Activated naive CD4-positive, alpha-beta T cell (primary cell): Measurements from ENCODE around the gene RCHY1.
"Not testable (repeated sequence)": the region's sequence is repeated elsewhere in the genome, so short reads cannot be mapped to it uniquely, and the experiment has no call there.

ENCODE experiments used
- DNase-seq, 4 experiments: peaks; one replicate each; lab custom pipeline; 2025; lab: John Stamatoyannopoulos, UW

The RCHY1 gene

DNA sequence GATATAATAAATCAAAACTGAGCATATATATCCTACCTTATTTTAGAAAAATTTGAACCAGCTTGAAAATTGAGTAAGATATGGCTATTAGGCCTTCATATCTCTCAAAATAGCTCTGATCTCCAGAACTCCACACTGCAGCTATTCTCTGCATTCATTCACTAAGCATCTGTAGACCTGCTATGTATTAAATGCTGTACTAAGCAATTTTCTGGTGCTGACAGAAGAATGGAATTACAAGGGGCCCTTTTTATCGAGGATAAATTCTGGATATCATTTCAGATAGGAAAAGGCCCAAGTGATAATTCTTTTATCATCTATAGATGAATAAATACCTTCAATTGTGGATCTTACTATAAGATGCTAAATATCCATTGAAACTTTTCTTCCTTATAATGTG lies 1.9 kb upstream of the RCHY1 start:
- DNase-seq, result no peak

DNA sequence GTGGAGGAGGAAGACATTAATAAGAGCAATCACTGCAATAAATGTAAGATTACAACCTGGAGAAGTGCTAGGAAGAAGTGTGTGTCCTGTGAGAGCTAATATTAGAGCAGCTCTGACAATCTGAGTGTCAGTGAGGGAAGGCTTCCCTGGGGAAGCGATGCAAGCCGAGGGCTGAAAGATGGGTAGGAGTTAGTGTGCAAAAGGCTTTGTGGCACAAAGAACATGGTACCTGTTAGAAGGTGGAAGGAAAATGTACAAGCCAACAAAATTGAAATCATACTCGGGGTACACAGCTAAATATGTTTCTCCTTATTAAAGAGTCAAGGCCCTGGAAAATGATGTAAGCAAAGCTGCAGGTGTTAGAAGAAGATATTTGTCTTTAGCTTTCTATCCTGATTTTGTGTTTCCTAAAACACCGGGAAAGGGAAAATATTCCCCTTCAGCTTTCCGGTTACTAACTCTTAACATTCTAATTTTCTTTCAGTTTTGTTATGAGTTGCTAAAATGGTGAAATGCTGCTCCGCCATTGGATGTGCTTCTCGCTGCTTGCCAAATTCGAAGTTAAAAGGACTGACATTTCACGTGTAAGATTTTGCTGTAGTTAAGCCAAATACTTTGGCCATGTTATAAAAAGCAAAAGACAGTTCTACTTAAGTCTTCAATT lies 878 bp upstream of the RCHY1 start:
- no peak for DNase-seq

DNA sequence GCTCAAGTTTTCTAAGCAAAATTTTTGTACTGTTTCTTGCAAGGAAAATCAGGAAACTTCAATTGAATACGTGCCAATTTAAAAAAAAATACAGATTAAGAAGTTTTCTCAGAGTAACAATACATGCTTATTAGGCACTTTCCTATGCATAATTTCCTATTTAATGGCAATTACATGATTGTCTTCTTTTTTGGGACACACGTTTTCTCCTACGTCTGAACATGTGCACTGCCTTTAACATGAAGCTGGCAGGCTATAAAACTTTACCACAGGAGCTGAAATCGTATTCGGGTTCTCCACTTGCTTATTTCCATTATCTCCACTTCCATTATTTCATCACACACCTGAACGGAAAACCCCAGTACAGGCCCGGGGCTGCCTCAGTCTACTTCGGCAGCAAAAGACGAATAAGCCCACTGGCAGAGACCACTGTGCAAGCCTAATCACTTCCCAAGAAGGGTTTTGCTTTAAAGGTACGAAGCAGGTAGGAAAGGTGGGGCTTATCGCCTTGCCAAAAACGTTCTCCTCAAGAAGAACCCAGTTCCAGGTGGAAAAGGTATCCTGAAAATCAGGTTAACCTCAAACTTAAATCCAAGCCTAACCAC lies 575 bp downstream of the RCHY1 start:
- no peak for DNase-seq

DNA sequence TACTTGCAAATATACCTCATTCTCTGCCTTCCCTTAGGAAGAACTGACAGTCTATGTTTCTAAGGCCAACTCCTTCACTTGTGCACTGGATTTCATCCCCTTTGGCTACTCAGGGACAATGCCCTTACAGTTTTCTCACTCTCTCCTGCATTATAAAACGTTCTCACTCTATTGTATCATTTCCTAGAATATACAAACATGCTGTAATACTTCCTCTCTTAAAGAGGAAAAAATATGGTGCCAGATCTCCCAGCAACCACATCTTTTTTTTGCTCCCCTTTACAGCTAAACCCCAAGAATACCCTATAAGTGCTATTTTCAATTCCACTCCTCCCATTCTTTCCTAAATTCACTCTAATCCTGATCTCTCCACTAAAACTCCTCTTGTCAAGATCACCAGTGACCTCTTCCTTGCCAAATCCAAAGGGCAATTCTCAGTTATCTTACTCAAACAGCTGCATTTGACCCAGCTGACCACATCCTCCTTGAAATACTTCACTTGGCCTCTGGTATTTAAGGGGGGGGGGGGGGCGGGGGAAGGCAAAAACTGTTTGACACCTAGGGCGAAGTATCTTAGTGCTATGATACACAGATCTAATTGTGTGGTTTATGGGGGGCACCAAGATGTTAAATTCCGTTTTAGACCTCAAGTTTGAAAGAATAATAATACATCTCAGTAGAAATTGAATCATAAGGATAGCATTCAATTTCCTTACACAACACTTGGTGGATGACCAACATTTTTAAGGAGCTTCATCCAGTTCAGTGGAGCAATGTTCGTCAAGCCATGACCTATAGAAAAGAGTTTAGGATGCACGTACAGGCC lies 1.6 kb downstream of the RCHY1 start:
- DNase-seq, result no peak

DNA sequence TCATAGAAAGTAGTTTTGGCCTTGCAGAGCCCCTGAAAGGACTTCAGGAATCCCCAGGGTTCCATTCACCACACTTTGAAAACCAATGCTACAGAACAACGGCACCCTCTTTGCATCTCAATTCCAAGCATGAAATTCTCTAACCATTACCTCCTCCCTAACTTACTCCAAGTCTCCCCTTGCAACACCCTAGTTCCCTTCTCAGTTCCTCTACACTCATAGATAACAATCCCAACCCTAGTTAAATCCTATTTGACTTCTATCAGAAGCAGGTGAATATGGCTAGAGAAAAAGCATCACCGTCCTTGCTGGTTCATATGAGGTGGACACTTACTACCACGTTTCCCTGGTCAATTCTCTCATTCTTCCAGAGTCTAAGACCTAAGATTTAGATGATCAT lies 2.4 kb downstream of the RCHY1 start:
- no peak for DNase-seq

DNA sequence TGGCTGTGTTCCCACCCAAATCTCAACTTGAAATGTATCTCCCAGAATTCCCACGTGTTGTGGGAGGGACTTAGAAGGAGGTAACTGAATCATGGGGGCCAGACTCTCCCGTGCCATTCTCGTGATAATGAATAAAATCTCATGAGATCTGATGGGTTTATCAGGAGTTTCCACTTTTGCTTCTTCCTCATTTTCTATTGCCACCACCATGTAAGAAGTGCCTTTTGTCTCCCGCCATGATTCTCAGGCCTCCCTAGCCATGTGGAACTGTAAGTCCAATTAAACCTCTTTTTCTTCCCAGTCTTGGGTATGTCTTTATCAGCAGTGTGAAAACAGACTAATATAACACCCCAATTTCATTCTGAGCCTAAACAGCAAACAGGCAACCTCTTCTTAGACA lies 4.6 kb downstream of the RCHY1 start:
- not testable (repeated sequence) for DNase-seq

DNA sequence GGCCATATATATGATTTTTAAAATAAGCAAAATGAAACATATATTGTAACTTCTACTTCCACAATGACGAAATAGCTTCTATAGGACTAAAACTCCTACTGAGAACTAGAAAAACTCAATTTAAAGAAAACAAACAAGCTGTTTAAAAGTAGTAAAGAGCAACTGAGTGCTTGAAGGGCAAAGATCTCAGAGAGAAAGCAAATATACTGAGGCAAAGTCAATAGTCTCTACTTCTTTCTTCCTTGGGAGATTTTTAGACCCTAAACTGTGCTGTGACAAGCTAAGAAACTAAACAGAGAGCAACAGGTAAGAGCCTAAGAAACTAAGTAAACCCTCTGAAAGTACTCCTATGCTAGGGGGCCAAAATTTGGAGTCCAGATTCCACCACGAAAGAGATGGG lies 8.6 kb downstream of the RCHY1 start:
- no peak for DNase-seq

DNA sequence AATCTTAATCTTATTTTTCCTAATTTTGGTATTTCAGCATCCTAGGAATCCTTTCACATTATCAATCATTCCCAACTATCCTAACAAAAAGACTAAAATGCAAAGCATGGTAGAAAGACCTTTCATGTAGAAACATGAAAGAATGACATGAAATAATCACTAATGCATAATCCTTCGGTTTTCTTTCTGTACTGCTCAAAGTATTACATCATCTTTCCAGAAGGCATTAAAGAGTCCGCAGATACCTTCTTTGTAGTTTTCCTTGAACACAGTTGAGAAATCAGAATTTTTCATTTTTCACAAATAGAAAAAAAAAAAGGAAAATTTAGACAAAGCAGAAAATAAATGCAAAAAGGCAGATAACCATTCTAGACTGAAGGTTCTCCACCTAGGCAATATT lies 11.5 kb downstream of the RCHY1 start:
- no peak for DNase-seq

DNA sequence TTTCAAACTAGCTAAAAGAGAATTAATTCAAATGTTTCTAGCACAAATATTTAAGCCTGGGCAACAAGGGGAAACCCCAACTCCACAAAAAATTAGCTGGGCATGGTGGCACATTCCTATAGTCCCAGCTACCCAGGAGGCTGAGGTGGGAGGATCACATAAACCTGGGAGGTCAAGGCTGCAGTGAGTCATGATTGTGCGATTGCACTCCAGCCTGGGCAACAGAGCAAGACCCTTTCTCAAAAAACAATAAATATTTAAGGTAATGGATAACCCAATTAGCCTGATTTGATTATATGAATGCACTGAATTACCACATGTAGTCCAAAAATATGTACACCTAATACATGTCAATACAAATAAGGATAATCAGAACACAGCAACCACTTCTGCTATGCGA lies 14.3 kb downstream of the RCHY1 start:
- no peak for DNase-seq

DNA sequence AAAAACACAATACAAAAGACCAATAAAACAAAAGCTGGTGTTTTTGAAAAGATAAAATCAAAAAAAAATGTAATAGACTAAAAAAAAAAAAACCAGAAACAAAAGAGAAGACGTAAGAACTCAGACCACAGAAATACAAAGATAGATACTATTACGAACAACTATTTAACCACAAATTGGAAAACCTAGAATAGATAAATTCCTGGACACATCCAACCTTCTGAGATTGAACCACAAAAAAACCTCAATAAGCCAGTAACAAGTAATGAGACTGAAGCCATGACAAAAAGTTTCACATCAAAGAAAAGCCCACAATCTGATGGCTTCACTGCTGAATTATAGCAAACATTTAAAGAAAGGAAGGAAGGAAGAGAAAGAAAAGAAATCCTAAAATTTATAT lies 16.2 kb downstream of the RCHY1 start:
- no peak for DNase-seq

DNA sequence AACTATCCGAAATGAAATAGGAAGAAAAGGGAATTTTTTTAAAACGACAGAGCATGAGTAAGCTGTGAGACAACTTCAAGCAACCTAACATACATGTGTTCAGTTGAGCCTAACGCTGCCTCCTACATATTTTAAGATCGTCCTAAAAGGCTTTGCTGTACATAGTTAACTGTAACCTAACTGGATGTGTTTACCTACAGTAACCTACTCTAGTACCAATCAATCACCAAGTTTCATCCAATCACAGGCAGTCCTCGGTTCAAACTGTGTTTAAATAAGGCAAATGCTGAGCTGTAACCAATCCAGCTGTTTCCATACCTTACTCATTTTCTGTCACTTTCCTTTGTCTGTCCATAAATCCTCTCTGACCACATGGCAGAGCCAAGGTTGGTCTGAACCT lies 17.1 kb downstream of the RCHY1 start:
- DNase-seq, result no peak

DNA sequence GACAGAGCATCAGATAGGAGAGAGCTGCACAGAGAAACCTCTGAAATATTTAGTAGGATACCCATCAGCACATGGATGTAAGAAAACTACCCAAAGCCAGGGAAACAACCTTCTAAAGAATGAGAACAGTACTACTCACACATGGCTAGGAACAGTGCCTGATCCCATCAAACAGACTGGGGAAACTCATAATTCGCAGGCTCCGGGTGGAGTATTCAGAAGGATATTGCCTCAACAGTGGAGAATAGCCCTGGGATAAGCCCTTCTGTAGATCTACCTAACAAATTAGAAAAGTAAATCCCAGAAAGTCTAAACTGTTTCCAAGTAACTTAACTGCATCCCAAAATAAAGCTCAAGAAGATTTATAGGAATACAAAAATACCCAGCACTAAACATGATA lies 17.8 kb downstream of the RCHY1 start:
- DNase-seq, result no peak

DNA sequence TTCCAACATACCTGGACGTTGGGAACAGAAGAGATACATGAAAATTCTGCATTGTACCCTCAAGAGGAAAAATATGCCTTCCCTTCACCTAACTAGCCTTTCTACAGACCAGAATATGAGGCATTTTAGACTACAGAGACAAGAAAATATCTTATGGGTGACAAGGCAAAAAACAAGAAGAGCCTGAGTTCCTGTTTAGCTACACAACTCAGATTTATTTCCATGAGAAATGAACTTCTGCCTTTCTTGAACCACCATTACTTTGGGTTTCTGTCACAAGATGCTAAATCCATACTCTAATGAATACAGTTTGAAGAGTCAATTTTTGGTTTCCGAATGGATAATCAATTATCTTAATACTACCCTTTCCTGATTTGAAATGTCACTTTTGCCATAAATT lies 18.7 kb downstream of the RCHY1 start:
- DNase-seq, result no peak

DNA sequence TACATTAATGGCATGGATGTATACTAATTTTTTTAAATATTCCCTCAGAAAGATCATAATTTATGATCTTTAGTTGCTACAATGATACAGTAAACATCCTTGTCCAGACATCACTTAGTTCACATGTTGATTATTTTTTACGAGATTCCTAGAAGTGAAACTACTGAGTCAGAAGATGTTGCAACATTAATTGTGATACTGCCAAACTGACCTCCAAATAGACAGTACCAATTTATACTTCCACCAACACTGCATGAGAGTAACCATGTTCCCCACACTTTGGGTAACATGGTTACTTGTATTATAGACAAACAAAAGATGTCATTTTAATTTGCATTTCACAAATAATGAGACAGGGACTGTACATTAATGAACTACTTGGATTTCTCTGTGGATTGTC lies 19.6 kb downstream of the RCHY1 start:
- DNase-seq, result no peak

DNA sequence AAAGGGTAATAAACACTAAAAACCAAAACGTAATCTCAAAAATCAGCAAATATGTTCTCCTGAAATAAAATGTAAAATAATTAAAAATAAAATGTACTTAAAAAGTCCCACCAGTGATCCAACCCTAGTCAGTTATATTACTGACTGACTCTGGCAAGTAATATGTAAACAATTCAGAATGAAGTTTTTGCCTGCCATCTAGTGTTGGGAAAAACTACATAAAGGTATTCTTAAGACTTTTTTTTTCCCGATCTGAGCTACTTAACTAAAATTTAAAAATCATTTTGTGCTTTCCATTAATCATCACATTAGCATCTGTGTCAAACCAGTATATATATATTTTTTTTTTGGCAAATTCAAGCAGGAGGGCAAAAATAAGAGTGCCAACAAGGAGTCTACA lies 24.0 kb downstream of the RCHY1 start:
- DNase-seq, result no peak

DNA sequence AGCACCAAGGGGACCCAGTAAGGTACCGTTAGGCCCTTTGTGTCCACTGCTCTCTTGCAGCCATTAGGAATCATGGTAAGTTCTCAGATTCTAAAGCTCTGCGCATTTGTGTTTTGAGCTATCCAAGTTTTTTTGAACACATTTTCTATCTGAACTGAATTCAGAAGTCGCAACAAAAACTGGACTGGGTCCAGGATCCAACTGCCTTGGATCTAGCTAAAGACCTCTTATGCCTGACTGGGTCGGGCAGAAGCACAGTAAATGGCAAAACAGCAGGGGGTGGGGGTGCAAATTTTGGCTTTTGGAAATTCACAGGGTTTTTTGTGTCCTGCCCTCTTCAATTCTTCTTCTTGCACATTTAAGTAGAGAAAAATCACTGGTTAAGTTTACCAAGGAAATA lies 30.0 kb downstream of the RCHY1 start:
- DNase-seq, result no peak

DNA sequence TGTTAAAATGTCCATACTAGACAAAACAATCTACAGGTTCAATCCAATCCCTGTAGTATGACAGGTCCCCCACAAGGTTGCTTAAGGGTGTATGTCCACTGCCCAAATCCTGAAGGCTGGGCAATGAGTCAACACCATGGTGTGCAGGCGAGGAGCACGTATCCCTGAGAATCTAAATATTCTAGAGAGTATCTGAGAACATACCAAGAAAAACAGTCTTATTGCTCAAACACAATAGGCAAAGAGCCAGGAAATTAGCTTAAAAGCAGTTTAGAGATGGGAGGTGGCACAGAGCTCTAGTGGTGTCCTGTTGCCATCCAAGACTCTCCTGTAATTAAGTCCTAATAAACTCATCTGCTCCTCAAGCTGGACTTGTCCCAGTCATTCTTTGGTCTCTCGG lies 37.0 kb downstream of the RCHY1 start:
- DNase-seq, result no peak

DNA sequence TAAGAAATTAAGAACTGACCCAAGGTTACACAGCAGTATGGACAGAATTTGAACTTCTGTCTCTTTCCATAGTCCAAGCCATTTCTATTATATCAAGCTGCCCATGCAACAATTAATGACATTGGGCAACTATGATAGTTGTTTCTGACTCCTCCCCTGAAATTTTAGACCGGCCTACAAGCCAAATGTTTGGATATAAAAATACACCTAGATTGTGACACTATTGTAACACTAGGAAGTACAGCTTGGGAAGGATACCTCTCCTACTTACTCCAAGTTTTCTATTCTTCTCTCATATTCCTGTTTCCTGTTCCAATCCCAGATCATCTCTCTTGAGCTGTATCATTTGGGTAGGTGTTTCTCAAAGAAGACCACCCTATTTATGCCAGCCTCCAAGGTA lies 43.5 kb downstream of the RCHY1 start:
- DNase-seq, result no peak

DNA sequence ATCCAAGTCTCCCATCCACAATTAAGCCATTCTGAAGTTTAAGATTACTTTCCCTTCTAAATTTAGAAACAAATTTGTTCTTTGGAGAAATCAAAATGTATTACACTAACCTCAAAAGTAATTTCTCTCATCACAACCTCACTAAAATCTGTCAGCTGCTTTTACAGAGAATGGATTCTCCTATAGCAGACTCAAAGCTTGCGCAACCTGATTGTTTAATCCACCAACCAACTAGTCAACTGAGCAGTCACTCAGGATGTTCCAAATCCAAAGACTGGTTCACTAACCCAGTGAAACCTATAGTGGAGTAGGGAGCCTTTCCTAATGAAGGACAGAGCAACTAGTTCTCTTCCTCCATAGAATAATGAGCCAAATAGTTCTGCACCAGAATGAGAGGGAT lies 44.3 kb downstream of the RCHY1 start:
- no peak for DNase-seq

DNA sequence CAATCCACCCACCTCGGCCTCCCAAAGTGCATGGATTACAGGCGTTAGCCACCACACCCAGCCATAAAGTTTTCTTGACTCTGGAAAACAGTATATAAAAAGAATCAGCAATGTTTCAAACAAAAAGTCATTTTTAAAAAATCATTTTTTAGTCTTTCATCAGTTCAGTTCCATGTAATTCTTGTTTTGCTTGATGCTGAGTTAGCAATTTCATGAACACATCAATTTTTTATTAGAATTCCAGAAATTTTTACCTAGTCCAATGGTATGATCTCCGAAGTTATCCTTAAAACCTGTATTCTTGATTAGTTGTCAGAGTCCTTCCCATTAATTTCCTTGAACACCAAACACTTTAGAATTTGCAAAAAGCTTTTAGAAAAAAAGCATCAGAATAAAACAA lies 56.8 kb downstream of the RCHY1 start:
- no peak for DNase-seq

DNA sequence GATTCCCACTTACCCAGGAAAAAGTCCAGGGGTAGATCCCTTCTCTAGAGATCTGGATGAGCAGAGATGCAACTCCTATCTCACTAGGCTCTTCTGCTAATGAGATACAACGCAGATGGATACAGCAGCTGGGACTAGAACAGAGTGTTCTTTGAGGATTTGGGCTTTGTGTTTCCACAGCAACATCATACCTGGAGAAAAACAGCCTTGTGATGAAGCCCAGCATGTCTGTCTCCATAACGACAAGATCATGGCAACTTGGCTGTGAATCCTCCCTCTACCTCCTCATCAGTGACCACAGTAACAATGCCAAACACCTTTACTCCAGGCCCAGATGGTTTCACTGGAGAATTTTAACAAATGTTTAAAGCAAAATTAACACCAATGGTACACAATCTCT lies 80.1 kb downstream of the RCHY1 start:
- DNase-seq, result no peak

DNA sequence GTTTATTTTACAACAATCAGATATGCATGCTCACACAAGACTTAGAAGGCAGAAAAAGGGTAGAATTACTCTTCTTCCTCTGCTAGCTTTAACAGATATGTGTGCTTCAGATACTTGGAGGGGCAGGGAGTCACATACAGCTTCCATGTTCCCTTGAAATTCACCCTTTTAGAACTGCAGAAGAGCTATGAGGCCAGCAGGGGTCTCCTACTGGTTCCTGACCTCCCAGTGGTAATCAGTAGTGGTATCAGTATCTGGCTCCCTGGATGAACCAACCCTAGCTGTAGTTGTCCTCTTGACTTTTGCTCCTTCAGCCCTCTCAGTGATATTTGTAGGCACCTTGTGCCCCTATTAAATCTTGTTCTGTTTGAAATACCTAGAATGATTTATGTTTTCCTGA lies 81.5 kb downstream of the RCHY1 start:
- DNase-seq, result no peak

DNA sequence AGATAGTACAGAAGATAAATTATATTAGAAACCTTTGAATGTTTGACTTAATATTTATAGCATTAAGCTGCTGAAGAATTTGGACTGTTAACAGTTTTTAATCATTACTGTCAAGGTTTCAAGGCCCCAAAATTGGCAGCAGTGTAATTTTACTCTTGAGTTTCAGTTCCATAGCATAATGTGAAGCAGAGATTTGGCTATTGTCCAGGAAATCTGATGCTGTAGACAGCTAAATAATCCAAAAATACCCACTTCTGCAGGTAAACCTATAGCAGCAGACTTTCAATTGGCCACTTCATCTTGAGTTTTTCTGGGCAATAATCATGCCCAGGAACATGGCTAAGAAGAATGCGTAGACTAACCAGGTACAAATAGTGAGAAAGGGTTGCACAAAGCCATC lies 85.0 kb downstream of the RCHY1 start:
- no peak for DNase-seq
